ENCODE measurements around the gene HCRTR1.
A peak's percentile ranks its signal among the peaks of the same experiment; 100 is the strongest.

The HCRTR1 gene

GRCh38 chr1:31626223-31627207 lies 9.0 kb downstream of the HCRTR1 start:
- no peak for DNase-seq (ENCODE audit: low spot score)

DNA sequence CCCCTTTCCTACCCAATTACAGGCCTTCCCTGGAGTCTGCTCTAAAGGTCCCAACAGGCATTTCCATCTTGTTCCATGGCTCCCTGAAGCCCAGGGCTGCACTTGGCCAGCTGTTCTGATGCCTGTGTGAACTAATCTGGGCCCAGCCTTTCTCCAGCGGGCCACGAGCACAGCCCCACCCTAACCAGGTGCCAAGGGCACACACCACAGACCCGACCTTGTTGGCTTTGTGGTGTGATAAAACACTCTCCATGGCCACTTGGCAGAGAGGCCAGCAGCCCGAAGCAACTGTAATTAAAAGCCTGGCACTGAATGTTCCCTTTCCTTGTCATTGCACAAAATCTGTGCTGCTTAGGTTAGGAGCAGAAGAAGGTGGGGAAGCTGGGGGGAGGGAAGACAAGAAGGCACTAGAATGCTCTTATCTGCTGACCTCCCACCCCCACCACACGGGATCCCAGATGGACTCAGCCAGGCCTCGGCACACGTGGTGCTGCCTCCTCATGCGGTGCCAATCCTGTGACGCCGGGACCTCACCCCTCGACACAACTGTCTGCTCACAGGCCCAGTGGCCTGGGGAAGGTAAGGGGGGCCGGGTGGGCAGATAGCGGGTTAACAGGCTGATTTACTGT lies 9.9 kb downstream of the HCRTR1 start:
- DNase-seq (ENCODE audit: low spot score): no peak

GRCh38 chr1:31627930-31628559 lies 10.6 kb downstream of the HCRTR1 start:
- DNase-seq (ENCODE audit: low spot score): no peak

DNA sequence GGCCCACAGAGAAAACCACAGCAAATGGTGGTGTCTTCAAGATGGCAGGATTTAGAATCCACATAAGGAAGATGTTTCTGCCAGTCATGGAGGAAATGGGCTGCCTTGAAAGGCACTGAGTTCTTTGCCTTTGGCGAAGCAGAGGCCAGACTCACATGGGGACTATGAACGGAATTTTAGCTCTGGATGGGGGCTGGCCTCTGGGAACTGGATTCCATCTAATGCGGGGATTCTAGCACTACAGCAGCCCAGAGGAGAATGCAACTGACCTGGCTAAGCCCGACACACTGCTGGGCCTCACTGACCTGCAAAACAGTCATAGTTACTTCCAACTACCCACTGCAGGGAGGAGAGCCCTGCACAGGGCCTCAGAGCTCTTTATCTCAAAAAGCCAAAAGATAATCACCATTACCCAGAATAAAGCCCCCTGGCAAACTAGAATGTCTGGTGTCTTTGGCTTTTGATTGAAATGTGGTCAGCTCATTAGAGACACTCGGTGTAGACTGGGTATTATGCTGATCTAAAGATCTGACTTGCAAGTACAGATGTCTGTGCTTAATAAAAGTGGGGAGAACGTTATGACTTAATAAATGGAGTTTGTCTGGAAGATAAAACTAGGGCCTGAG lies 11.6 kb downstream of the HCRTR1 start:
- DNase-seq (ENCODE audit: low spot score): no peak

- DNase-seq (ENCODE audit: low spot score): no peak
Observed at GRCh38 chr1:31632649-31633048, 15.2 kb downstream of the HCRTR1 start.

GRCh38 chr1:31633117-31633516 lies 15.6 kb downstream of the HCRTR1 start:
- DNase-seq (ENCODE audit: low spot score): no peak

- DNase-seq (ENCODE audit: low spot score): no peak
Observed at GRCh38 chr1:31637915-31638673, 20.6 kb downstream of the HCRTR1 start.

DNA sequence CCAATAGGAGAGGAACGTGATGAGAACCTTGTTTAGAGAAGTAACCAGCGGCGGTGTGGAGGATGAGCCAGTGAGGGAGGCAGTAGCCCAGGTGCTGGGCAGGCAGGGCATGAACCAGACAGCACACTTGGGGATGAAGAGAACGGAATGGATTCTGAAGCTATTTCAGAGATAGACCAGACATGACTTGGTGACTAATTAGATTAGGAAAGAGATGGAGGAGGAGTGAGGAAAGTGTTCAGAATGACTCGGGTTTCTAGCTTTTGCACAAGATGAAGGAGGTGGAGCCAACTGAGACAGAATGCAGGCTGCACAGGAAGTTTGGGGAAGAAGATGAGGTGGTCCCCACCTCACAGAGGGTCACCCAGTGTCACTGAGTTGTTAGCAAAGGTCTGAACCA lies 22.1 kb downstream of the HCRTR1 start:
- DNase-seq (ENCODE audit: low spot score): no peak

DNA sequence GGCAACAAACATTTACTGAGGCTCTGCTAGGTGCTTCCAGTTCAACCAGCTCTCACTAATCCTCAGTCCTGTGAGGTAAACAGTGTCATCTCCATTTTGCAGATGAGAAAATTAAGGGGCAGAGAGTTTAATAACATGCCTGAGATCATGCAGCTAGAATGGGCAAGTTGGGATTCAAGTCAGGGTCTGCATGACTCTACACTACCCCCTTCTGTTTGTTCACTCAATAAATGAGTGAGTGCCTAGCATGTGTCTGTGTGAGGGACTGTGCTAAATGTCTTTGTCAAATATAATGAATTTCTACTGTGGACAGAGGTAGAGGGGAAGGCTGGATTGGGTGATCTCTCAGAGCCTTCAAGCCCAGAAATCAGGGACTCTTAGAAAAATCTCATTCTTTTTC lies 22.7 kb downstream of the HCRTR1 start:
- DNase-seq (ENCODE audit: low spot score): no peak

GRCh38 chr1:31640964-31641363 lies 23.5 kb downstream of the HCRTR1 start:
- DNase-seq (ENCODE audit: low spot score): no peak

- DNase-seq (ENCODE audit: low spot score): no peak
Observed at GRCh38 chr1:31642366-31642765, 24.9 kb downstream of the HCRTR1 start.

DNA sequence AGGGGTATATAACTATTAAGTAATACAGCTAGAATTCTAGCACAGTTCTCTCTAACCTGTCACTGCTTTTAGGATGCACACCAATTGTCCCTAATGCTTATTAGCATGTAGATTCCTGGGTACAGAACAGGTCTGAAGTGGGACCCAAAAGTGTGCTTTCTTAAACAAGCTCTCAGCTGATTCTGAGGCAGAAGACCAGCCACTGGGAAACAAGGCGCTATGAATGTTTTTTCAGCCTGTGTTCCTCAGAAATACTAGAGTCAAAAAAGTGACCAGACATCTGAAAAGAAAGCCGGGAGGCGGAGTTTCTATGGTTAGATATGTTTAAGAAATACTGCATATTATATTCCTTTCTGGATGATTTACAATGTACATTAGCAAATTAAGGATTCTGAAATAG lies 25.4 kb downstream of the HCRTR1 start:
- DNase-seq (ENCODE audit: low spot score): no peak

DNA sequence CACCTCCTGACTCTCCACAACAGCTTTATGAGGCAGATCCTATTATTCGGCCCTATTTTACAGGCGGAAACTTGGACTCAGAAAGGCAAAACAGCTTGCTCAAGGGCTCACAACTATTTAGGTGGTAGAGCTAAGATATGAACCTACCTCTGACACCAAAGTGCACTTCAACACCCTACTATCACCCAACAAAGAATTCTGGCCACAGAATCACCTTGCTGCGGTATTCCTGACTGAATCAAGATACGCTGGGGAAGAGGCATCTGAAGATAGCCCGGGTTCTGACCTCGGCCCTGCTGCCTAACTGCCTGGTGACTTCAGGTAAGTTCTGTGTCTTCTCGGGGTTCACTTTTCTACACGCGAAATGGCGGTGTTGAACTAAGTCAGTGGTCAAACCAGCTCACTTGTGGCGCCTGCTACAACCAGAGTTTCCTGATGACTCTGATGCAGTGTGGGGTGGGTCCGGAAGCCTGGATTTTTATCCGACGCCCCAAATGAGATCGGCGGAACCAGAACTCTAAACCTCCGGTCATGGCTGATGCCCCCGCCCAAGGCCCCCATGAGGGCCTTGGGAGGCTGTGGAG lies 26.6 kb downstream of the HCRTR1 start:
- no peak for DNase-seq (ENCODE audit: low spot score)

DNA sequence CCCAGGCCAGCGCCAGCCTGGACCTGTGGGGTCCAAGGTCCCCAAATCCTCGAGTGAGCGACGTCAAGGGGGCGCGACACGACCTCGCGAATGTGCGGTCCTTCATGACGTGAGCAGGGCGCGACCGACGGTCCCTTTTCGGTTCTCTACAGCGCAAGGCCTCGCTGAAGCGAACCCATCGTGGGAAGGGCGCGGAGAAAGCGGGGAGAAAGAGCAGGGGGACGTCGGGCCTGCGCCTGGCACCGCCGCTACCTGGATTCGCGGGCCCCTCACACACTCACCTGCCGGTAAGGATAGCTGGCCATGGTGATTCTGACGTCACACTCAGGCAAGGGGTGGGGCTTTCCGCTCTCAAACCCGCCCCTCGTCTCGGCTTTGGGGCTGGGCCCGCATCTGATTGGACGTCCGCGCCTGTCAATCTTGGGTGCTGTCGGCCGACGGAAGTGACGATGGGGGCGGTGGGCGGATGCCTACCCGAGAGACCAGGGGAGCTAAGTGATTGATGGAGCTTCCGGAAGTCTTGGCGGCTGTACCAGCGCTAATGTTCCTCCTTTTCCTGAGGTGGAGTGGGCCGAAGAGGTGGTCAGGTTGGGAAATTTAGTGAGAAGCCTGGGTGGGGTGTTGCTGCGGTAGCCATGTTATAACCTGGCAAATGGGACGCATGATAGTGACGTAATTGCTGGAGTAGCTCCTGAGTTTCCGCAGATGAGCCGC lies 27.2 kb downstream of the HCRTR1 start, which contains the start of gene PEF1:
PEF1 (minus strand) TSS at position 317 of the 714 bp plus-strand sequence; CDS start at position 305, 12 bp downstream.
- DNase-seq (ENCODE audit: low spot score): peak; percentile 100

DNA sequence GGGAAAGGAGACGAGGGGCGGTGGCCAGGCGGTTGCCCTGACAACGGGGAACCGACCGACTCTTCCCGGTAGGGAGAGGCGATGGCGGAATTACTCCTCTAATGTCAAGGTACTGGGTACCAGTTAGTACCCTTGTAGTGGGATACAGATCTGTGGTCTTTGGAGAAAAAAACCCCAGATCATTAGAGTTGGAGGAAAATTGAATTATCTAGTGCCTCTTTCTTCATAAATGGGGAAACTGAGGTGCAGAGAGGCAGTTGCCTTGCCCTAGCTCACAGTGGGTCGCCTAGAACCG lies 27.7 kb downstream of the HCRTR1 start:
- DNase-seq (ENCODE audit: low spot score): no peak

- no peak for DNase-seq (ENCODE audit: low spot score)
Observed at GRCh38 chr1:31646259-31646960, 28.9 kb downstream of the HCRTR1 start.

GRCh38 chr1:31647106-31647505 lies 29.6 kb downstream of the HCRTR1 start:
- DNase-seq (ENCODE audit: low spot score): no peak

DNA sequence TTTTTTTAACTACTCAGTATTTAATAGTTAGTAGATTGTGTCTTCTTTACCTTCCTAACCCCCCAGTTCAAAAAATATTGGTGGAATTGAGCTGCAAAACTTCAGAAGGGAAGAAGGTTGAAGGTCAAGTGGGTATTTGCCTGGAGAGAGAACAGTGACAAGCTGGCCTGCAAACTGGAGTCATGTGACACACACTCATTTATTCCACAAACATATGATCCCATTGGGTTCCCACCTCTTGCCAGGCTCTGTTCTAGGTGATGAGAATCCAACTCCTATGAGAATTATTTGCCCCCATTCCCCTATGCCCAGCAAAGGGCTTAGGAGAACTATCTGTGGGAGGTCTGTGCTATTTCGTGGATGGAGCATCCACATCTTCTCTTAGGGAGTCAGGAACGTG lies 30.7 kb downstream of the HCRTR1 start:
- no peak for DNase-seq (ENCODE audit: low spot score)

DNA sequence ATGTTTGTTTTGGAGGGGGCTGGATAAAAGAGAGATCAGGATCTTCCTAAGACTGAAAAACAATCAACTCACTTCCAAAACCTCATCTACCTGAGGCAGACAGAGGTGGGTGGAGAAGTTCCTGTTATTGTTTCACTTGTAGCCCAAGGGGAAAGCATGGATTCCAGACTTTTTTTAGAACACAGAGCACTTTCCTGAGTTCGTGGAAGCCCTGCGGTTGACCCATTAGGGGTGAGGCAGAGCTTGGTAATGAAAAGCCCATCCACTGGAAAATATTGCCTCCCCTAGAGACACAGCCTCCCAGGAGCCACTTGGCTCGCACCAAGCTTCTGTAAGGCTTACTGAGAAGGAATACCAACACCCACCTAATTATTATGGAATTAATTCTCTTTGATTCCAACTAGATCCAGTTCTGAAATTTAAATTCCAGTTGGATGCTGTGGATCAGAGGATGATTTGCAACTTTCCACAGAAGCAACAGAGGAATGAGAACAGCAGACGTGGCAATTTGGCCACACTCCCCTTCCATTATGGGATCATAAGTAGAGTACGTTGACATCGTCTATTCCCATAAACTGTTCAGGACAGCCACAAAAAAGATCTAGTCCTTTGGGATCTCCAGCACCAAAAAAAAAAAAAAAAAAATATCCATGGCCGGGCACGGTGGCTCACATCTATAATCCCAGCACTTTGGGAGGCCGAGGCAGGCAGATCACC lies 31.3 kb downstream of the HCRTR1 start:
- DNase-seq (ENCODE audit: low spot score): no peak

Data from germinal center (tissue), 1 donor.